ENCODE results near the gene MAPK1. TPM values are rescaled to one million over a fixed set of nuclear protein-coding genes. Genes with fewer than 3 reads are reported as not detected.
A peak's percentile ranks its signal among the peaks of the same experiment; 100 is the strongest.

The MAPK1 gene
- total and polyA plus RNA-seq, 9 of the 15 experiments (the other 6 are each of a cell fraction or from before 2014, with no cell fraction given) = 46.3 to 575 (median 283) TPM

DNA sequence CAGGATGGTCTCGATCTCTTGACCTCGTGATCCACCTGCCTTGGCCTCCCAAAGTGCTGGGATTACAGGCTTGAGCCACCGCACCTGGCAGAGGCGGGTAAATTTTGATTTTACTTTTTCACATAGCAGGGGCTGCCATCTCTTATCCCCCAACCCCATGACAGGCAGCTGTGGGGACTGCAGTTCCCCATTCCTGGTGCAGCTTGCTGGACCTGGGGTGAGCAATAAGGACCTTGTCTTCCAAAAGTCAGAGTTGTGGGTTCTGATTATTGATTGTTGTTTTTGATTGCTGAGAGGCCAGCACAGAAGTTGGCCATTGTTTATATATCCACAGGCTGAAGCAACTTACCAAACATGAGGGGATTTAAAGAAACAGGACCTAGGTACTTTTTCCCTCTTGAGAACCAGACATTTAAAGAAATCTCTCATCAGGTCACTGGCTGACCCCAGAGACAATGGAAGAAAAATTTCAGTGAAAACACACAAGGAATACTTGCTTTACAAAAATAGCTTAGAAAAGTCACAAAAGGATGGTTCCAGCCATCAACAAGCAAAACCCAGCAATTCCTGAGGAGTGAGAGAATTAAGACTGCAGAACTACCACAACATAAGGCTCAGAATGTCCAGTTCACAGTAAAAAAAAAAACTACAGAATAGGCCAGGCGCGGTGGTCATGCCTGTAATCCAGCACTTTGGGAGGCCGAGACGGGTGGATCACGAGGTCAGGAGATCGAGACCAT is 22.0 kb upstream of the MAPK1 start (continued):
- TF ChIP-seq, protein P1, sequence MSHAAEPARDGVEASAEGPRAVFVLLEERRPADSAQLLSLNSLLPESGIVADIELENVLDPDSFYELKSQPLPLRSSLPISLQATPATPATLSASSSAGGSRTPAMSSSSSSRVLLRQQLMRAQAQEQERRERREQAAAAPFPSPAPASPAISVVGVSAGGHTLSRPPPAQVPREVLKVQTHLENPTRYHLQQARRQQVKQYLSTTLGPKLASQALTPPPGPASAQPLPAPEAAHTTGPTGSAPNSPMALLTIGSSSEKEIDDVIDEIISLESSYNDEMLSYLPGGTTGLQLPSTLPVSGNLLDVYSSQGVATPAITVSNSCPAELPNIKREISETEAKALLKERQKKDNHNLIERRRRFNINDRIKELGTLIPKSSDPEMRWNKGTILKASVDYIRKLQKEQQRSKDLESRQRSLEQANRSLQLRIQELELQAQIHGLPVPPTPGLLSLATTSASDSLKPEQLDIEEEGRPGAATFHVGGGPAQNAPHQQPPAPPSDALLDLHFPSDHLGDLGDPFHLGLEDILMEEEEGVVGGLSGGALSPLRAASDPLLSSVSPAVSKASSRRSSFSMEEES (CRISPR knock-in tag; IDR thresholded peaks at IDR 0.05) = peak; percentile 49
- TF ChIP-seq, protein P2, sequence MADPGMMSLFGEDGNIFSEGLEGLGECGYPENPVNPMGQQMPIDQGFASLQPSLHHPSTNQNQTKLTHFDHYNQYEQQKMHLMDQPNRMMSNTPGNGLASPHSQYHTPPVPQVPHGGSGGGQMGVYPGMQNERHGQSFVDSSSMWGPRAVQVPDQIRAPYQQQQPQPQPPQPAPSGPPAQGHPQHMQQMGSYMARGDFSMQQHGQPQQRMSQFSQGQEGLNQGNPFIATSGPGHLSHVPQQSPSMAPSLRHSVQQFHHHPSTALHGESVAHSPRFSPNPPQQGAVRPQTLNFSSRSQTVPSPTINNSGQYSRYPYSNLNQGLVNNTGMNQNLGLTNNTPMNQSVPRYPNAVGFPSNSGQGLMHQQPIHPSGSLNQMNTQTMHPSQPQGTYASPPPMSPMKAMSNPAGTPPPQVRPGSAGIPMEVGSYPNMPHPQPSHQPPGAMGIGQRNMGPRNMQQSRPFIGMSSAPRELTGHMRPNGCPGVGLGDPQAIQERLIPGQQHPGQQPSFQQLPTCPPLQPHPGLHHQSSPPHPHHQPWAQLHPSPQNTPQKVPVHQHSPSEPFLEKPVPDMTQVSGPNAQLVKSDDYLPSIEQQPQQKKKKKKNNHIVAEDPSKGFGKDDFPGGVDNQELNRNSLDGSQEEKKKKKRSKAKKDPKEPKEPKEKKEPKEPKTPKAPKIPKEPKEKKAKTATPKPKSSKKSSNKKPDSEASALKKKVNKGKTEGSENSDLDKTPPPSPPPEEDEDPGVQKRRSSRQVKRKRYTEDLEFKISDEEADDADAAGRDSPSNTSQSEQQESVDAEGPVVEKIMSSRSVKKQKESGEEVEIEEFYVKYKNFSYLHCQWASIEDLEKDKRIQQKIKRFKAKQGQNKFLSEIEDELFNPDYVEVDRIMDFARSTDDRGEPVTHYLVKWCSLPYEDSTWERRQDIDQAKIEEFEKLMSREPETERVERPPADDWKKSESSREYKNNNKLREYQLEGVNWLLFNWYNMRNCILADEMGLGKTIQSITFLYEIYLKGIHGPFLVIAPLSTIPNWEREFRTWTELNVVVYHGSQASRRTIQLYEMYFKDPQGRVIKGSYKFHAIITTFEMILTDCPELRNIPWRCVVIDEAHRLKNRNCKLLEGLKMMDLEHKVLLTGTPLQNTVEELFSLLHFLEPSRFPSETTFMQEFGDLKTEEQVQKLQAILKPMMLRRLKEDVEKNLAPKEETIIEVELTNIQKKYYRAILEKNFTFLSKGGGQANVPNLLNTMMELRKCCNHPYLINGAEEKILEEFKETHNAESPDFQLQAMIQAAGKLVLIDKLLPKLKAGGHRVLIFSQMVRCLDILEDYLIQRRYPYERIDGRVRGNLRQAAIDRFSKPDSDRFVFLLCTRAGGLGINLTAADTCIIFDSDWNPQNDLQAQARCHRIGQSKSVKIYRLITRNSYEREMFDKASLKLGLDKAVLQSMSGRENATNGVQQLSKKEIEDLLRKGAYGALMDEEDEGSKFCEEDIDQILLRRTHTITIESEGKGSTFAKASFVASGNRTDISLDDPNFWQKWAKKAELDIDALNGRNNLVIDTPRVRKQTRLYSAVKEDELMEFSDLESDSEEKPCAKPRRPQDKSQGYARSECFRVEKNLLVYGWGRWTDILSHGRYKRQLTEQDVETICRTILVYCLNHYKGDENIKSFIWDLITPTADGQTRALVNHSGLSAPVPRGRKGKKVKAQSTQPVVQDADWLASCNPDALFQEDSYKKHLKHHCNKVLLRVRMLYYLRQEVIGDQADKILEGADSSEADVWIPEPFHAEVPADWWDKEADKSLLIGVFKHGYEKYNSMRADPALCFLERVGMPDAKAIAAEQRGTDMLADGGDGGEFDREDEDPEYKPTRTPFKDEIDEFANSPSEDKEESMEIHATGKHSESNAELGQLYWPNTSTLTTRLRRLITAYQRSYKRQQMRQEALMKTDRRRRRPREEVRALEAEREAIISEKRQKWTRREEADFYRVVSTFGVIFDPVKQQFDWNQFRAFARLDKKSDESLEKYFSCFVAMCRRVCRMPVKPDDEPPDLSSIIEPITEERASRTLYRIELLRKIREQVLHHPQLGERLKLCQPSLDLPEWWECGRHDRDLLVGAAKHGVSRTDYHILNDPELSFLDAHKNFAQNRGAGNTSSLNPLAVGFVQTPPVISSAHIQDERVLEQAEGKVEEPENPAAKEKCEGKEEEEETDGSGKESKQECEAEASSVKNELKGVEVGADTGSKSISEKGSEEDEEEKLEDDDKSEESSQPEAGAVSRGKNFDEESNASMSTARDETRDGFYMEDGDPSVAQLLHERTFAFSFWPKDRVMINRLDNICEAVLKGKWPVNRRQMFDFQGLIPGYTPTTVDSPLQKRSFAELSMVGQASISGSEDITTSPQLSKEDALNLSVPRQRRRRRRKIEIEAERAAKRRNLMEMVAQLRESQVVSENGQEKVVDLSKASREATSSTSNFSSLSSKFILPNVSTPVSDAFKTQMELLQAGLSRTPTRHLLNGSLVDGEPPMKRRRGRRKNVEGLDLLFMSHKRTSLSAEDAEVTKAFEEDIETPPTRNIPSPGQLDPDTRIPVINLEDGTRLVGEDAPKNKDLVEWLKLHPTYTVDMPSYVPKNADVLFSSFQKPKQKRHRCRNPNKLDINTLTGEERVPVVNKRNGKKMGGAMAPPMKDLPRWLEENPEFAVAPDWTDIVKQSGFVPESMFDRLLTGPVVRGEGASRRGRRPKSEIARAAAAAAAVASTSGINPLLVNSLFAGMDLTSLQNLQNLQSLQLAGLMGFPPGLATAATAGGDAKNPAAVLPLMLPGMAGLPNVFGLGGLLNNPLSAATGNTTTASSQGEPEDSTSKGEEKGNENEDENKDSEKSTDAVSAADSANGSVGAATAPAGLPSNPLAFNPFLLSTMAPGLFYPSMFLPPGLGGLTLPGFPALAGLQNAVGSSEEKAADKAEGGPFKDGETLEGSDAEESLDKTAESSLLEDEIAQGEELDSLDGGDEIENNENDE (IDR thresholded peaks at IDR 0.05; ENCODE audit: low read depth, low read length) = no peak
- peak in 1 of 2 experiments; percentile 48; a peak in 1 of 4 replicates for TF ChIP-seq FOXA3 (CRISPR knock-in tag; conservative IDR thresholded peaks at IDR 0.05 in 1 of 2, IDR thresholded peaks at IDR 0.05 in 1 of 2)
- TF ChIP-seq, protein P3, sequence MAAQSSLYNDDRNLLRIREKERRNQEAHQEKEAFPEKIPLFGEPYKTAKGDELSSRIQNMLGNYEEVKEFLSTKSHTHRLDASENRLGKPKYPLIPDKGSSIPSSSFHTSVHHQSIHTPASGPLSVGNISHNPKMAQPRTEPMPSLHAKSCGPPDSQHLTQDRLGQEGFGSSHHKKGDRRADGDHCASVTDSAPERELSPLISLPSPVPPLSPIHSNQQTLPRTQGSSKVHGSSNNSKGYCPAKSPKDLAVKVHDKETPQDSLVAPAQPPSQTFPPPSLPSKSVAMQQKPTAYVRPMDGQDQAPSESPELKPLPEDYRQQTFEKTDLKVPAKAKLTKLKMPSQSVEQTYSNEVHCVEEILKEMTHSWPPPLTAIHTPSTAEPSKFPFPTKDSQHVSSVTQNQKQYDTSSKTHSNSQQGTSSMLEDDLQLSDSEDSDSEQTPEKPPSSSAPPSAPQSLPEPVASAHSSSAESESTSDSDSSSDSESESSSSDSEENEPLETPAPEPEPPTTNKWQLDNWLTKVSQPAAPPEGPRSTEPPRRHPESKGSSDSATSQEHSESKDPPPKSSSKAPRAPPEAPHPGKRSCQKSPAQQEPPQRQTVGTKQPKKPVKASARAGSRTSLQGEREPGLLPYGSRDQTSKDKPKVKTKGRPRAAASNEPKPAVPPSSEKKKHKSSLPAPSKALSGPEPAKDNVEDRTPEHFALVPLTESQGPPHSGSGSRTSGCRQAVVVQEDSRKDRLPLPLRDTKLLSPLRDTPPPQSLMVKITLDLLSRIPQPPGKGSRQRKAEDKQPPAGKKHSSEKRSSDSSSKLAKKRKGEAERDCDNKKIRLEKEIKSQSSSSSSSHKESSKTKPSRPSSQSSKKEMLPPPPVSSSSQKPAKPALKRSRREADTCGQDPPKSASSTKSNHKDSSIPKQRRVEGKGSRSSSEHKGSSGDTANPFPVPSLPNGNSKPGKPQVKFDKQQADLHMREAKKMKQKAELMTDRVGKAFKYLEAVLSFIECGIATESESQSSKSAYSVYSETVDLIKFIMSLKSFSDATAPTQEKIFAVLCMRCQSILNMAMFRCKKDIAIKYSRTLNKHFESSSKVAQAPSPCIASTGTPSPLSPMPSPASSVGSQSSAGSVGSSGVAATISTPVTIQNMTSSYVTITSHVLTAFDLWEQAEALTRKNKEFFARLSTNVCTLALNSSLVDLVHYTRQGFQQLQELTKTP (IDR thresholded peaks at IDR 0.05; ENCODE audit: low read depth in 1 of 2, partially characterized antibody in 2 of 2) = peak in 1 of 2 experiments; percentile 80
- TF ChIP-seq ZNF507 (tag; conservative IDR thresholded peaks at IDR 0.05) = no peak
- TF ChIP-seq SPI1 (IDR thresholded peaks at IDR 0.05; ENCODE audit: borderline replicate concordance, low read depth, low read length) = peak; percentile 88; the same call in 1 of the 2 replicates
- TF ChIP-seq CBFA2T3 (IDR thresholded peaks at IDR 0.05) = no peak
